Tibial artery (tissue), 4 donors: ENCODE measurements around the gene SLC22A14.

Experiments
- DNase-seq, 2 donors: peaks; one replicate each; pipeline ENCODE4 v3.0.0-alpha.2; 2019
- H3K27ac ChIP-seq, 2 donors: fragments of 200-600 bp; sonication (generic) in 1 of 2; 1 replicate in 1 of 2; 2 replicates in 1 of 2; pipeline ENCODE4 v1.5.1; 2018 to 2019; ENCODE audit warnings: mild to moderate bottlenecking in 1 of 2
- H3K27me3 ChIP-seq, 2 donors: fragments of 200-600 bp; sonication (generic) in 1 of 2; one replicate each; pipeline versions ENCODE4 v1.5.1 to v1.6.0; 2016 to 2019
- H3K36me3 ChIP-seq, 3 donors: fragments of 200-600 bp; sonication (generic) in 2 of 3; one replicate each; pipeline ENCODE4 v1.5.1; 2016 to 2019; ENCODE audit warnings: mild to moderate bottlenecking in 2 of 3
- H3K4me1 ChIP-seq, 4 donors: fragments of 200-600 bp; sonication (generic) in 2 of 4; 1 replicate in 3 of 4; 2 replicates in 1 of 4; pipeline ENCODE4 v1.5.1; 2016 to 2019
- H3K4me3 ChIP-seq, 2 donors: fragments of 200-600 bp; sonication (generic) in 1 of 2; 1 replicate in 1 of 2; 2 replicates in 1 of 2; pipeline ENCODE4 v1.5.1; 2018 to 2019; ENCODE audit warnings: mild to moderate bottlenecking in 2 of 2
- H3K9me3 ChIP-seq, 3 donors: fragments of 200-600 bp; sonication (generic) in 1 of 3; one replicate each; pipeline ENCODE4 v1.5.1; 2016 to 2019
- CTCF ChIP-seq, 2 experiments: fragments of 200-600 bp in 1 of 2; fragments of 450-650 bp in 1 of 2; IDR thresholded peaks; one replicate each; pipeline ENCODE4 v1.5.1; 2017 to 2019; ENCODE audit warnings: antibody characterized with exemption in 2 of 2, mild to moderate bottlenecking in 1 of 2, moderate library complexity in 1 of 2
- intact Hi-C: fragments of 100-400 bp; cut with DNase I; formaldehyde crosslinking; loops from one replicate; pipeline ENCODE4 v1.15.0; 2023; ENCODE audit warnings: low total_unique reads

SLC22A14 gene

GRCh38 chr3:38360345-38360744 is 78.3 kb downstream of the SLC22A14 start:
- Histone ChIP-seq H3K36me3 (peaks cover 0 to 25% (median 3%) of the 10 kb centered on the region in 3 donors), H3K27me3 (no peaks in the 10 kb centered on the region), H3K27ac (no peak overlapping the region), H3K4me3 (no peak overlapping the region), H3K4me1 (no peaks in the 10 kb centered on the region), H3K9me3 (no peaks in the 10 kb centered on the region)
- DNase-seq, result no peak
- TF ChIP-seq CTCF (IDR thresholded peaks at IDR 0.05), result no peak
- intact Hi-C loops, result no loop called here

GRCh38 chr3:38361496-38361895 is 79.4 kb downstream of the SLC22A14 start:
- intact Hi-C loops, result no loop called here
- Histone ChIP-seq H3K9me3 (no peaks in the 10 kb centered on the region), H3K4me1 (no peaks in the 10 kb centered on the region), H3K36me3 (peaks cover 0 to 36% (median 8%) of the 10 kb centered on the region in 3 donors), H3K27ac (no peak overlapping the region), H3K27me3 (no peaks in the 10 kb centered on the region), H3K4me3 (no peak overlapping the region)
- TF ChIP-seq CTCF (IDR thresholded peaks at IDR 0.05), result no peak
- no peak for DNase-seq

DNA sequence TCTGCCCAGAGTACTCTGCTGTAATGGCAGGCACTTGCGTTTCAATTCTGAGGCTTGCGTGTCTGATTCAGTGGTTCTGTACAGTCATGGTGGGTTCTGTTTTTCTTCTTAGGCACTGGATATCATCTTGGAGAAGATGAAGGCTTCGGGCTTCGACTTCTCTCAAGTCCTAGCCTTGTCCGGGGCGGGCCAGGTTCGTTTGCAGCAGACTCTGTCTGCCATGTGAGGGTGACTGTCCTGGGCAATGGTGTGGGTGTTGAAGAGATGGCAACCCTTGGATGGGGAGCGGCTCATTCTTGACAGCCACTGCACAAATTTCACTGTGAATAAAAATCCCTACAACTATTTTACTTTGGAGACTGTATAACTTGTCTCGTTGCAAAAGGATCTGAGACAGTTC is 80.7 kb downstream of the SLC22A14 start:
- Histone ChIP-seq H3K27ac (no peak overlapping the region), H3K36me3 (peaks cover 0 to 41% (median 11%) of the 10 kb centered on the region in 3 donors), H3K4me3 (no peak overlapping the region), H3K9me3 (no peaks in the 10 kb centered on the region), H3K4me1 (no peaks in the 10 kb centered on the region), H3K27me3 (no peaks in the 10 kb centered on the region)
- no peak for TF ChIP-seq CTCF (IDR thresholded peaks at IDR 0.05)
- intact Hi-C loops, result no loop called here
- DNase-seq, result no peak

- intact Hi-C loops, result no loop called here
- H3K4me3 ChIP-seq, result no peak overlapping the region
- DNase-seq, result no peak
- H3K36me3 ChIP-seq, result peaks cover 0 to 62% (median 21%) of the 10 kb centered on the region in 3 donors
- H3K27ac ChIP-seq, result no peak overlapping the region
- no peaks in the 10 kb centered on the region for H3K4me1 ChIP-seq
- TF ChIP-seq CTCF (IDR thresholded peaks at IDR 0.05), result no peak
- H3K27me3 ChIP-seq, result no peaks in the 10 kb centered on the region
- no peaks in the 10 kb centered on the region for H3K9me3 ChIP-seq
Measured at GRCh38 chr3:38364721-38365400, 82.8 kb downstream of the SLC22A14 start.

- DNase-seq, result no peak
- H3K4me3 ChIP-seq, result no peak overlapping the region
- no peaks in the 10 kb centered on the region for H3K9me3 ChIP-seq
- H3K27ac ChIP-seq, result no peak overlapping the region
- H3K4me1 ChIP-seq, result no peaks in the 10 kb centered on the region
- no peaks in the 10 kb centered on the region for H3K27me3 ChIP-seq
- H3K36me3 ChIP-seq, result peaks cover 0 to 65% (median 21%) of the 10 kb centered on the region in 3 donors
- no peak for TF ChIP-seq CTCF (IDR thresholded peaks at IDR 0.05)
- intact Hi-C loops, result no loop called here
Measured at GRCh38 chr3:38365469-38366062, 83.5 kb downstream of the SLC22A14 start.
